NCI-H2227 treated with DMSO at 0.1 percent for 48 hours (cell line): ENCODE measurements around the gene HERC2.
"Not testable (repeated sequence)": the region's sequence is repeated elsewhere in the genome, so short reads cannot be mapped to it uniquely, and the experiment has no call there.

Source experiments
- DNase-seq: peaks from one replicate; lab custom pipeline; 2025; lab: John Stamatoyannopoulos, UW

The HERC2 gene

GRCh38 chr15:28273873-28274610, 47.9 kb downstream of the HERC2 start:
- DNase-seq: no peak

GRCh38 chr15:28273468-28273867, 48.5 kb downstream of the HERC2 start:
- no peak for DNase-seq

GRCh38 chr15:28272587-28272986, 49.4 kb downstream of the HERC2 start:
- DNase-seq: no peak

GRCh38 chr15:28271697-28272260, 50.2 kb downstream of the HERC2 start:
- DNase-seq: no peak

- no peak for DNase-seq
Observed at GRCh38 chr15:28269097-28269496, 52.9 kb downstream of the HERC2 start.

GRCh38 chr15:28267727-28268126, 54.3 kb downstream of the HERC2 start:
- DNase-seq: no peak

GRCh38 chr15:28265334-28266019, 56.5 kb downstream of the HERC2 start:
- no peak for DNase-seq

DNA sequence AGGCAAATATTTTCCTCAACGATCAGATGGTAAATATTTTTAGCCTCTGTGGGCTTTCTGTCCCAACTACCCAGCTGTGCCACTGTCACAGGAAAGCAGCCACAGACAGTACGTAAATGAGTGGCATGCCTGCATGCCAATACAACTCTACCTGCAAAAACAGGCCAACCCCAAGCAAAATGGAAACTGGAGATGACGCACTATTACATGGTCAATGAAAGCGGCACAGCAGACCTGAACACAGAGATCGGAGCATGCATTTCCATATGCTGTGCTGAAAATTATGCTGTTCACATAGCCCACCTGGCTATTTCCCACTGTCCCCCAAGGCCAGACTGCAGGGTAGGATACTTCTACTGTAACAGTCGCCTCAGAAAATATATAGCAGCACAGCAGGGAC, 57.8 kb downstream of the HERC2 start:
- DNase-seq: no peak

DNA sequence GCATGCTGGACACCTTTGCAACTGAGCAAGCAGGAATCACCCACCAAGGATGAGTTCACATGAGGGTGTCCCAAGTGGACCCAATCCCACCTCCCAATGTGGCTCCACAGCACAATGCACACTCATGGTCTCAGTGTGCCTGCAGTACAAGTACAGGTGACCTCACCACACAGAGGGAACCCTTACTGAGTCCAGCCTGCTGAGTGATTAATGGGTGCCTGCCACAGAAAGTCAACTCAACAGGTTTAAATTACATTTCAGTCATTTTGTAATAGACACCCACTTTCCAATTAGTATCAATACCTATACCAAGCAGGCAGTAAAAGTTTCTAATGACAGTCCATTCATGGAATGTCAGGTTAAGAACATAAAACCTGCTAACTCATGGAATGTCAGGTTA, 59.5 kb downstream of the HERC2 start:
- DNase-seq: no peak

GRCh38 chr15:28260722-28261121, 61.3 kb downstream of the HERC2 start:
- no peak for DNase-seq

DNA sequence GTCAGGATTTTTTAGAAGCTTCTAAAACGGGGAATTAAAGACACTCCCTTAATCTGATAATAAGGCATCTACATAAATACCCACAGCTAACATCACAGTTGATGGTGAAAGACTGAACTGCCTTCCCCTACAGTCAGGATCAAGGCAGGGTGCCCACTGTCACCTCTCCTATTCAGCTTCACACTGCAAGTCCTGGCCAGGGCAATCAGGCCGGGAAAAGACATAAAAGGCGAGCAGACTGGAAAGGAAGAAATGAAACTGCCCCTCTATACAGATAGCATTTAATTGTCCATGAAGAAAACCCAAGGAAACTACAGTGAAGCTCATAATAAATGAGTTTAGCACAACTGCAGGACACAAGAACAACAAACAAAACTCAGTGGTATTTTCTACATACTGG, 61.7 kb downstream of the HERC2 start:
- no peak for DNase-seq

- DNase-seq: no peak
Observed at GRCh38 chr15:28255965-28256364, 66.0 kb downstream of the HERC2 start.

GRCh38 chr15:28252831-28253230, 69.1 kb downstream of the HERC2 start:
- no peak for DNase-seq

GRCh38 chr15:28246605-28247004, 75.4 kb downstream of the HERC2 start:
- no peak for DNase-seq

- no peak for DNase-seq
Observed at GRCh38 chr15:28243901-28244300, 78.1 kb downstream of the HERC2 start.

DNA sequence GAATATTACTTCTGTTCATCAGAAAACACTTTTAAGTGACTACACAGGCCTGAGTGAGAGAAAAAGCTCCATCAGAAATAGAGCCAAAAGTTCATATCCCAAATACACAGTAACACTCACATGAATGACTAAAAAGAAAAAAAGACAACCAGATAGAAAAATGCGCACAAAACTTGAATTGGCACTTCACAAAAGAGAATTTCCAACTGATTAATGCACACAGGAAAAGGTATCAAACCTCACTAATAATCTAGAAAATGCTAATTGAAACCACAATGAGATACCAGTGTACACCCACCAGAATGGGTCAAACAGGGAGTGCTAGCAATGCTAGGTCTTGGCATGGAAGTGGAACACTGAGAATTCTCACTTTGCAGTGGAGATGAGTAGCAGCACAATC, 78.6 kb downstream of the HERC2 start:
- DNase-seq: no peak

DNA sequence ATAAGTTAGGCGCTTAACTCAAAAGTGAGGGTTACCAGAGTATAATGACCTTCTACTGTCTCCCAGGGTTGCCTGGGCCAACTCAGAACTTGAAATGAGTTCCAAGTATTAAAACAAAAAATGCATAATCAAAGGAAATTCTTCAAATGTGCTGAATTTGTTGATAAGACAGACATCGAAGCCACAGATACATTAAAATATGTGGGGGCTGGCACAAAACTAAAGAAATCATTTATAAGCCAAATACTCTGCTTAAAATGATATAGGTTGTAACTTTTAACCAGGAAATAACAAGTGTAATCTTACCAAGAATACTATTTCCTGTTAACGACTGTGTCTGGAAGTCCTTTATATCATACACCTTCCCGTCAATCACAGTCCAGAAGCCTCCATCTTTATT, 83.7 kb downstream of the HERC2 start:
- not testable (repeated sequence) for DNase-seq

- not testable (repeated sequence) for DNase-seq
Observed at GRCh38 chr15:28231743-28232142, 90.2 kb downstream of the HERC2 start.

DNA sequence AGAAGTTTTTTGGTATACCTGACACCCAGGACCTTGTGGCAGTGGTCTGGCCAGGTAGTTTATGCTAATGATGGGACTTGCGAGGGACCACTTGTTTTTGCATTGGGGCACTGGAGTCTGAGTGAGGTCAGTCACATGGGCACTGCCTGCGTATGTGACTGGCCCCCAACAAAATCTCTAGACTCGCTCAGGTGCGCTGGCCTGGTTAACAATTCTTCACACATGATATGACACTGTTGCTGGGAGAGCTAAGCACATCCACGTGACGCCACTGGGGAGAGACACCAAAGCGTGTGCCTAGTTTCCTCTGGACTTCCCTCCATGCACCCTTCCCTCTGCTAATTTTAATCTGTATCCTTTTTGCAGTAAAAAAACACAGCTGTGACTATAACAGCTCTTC, 90.6 kb downstream of the HERC2 start:
- DNase-seq: not testable (repeated sequence)

DNA sequence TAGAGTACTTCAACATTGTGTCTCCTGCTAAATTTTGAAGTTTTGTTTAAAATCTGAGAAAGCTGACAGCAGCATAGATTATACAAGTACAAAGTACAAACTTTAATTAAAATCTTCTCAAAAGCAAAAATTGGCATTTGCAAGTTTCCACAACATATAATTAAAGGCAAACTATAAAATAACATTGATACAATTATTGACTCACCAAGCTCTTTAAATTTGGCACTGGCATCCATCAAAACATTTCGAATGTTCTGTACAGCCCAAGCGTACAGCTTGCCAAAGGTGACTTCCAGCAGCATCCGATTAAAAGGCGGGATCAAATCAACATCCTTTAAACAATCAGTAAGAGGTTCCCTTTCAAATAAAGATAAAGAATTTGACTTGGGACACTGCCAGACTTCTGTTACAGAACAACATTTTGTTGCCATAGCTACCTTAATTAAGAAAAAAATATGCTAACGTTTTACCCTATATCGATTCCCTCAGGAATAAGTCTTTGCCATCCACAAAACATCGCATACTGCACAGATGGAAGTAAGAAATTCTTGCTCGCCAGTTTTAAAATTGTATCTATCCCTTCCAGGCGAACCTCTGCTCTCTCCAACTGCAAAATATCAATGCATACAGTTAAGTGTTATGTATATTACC, 92.9 kb downstream of the HERC2 start:
- DNase-seq: not testable (repeated sequence)

GRCh38 chr15:28228096-28228495, 93.9 kb downstream of the HERC2 start:
- DNase-seq: no peak

DNA sequence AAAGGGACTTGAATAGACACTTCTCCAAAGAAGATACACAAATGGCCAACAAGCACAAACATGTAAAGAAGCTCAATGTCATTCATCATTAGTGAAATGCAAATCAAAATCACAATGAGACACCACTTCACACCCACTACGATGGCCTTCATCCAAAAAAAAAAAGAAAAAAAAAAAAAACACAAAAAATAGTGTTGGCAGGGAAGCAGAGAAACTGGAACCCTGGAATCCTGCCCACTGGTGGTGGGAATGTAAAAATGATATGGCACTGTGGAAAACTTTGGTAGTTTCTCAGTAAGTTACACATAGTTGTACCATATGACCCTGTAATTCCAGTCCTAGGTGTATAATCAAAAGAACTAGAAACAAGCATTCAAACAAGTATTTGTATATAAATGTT, 94.7 kb downstream of the HERC2 start:
- not testable (repeated sequence) for DNase-seq

DNA sequence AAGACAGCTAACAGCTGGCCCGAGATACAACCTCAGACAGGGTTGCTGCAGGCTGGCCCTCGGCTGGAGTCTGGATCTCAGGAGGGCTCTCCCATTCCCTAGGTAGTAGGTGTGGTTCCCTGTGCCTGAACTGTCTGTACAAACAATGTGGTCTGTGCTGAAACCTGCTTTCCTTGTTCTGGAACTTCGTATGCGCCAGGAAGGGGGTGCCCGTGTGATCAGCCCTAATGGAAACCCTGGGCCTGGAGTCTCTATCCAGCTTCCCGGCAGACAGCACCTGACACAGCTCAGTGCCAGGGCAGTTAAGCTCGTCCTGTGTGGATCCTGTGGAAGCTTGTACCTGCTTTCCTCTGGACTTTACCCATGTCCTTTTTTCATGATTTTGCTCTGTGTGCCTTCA, 99.4 kb downstream of the HERC2 start:
- DNase-seq: not testable (repeated sequence)
